Mononuclear cell (primary cell): Measurements from ENCODE around the gene IFNE. TPM values are rescaled to one million over a fixed set of nuclear protein-coding genes. Genes with fewer than 3 reads are reported as not detected.
"Not testable (repeated sequence)": the region's sequence is repeated elsewhere in the genome, so short reads cannot be mapped to it uniquely, and the experiment has no call there.

Source experiments
- H3K27me3 ChIP-seq: 2 replicates; pipeline ENCODE4 v1.6.0; 2011; ENCODE audit warnings: low read length, control low read depth; ENCODE audit not compliant: insufficient read depth
- H3K4me1 ChIP-seq: 2 replicates; pipeline ENCODE4 v1.5.1; 2011; ENCODE audit warnings: mild to moderate bottlenecking, low read length, control low read depth; ENCODE audit not compliant: insufficient read depth
- H3K4me3 ChIP-seq: 2 replicates; pipeline ENCODE4 v1.5.1; 2011; ENCODE audit warnings: mild to moderate bottlenecking, low read length, moderate library complexity
- H3K9me3 ChIP-seq: 2 replicates; pipeline ENCODE4 v1.5.1; 2011; ENCODE audit warnings: low read depth, mild to moderate bottlenecking, control low read depth, low read length
- total RNA-seq: library from RNA; depleted of rRNA; stranded (reverse); fragments of >200 nt; gene quantifications from one replicate; pipeline ENCODE4 v1.2.3, GENCODE V29; 2012

Gene IFNE
- total RNA-seq, 1 donor, result not detected

DNA sequence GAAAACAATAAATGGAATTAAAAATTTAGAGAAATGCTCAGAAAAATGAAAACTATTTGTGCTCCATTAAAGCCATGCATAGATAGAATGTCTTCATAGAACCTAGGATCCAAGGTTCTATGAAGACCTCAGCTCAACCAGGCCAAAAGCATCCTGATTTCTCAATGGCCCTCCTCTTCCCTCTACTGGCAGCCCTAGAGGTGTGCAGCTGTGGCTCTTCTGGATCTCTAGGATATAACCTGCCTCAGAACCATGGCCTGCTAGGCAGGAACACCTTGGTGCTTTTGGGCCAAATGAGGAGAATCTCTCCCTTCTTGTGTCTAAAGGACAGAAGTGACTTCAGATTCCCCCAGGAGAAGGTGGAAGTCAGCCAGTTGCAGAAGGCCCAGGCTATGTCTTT, 26.8 kb downstream of the IFNE start:
- Histone ChIP-seq H3K27me3 (peaks cover 14% of the 10 kb centered on the region), H3K9me3 (no peaks in the 10 kb centered on the region), H3K4me1 (no peaks in the 10 kb centered on the region), H3K4me3 (no peak overlapping the region)

DNA sequence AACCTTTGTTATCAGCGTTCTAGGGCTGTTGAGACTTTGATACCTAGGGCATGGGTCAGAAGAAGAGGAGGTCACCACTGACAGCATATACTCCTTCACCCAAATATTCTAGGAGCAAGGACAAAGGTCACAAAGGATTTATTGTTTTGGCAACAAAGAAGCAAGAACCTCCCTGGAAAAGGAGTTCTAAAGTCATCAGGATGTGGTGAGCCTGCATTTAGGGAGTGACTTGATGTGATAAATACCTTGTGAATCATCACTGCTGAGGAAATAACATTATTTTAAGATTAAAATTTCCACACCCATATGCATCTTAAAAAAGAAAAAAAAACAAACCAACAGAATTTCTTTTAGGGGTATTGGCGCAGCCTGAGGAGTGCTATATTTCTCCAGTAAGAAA, 28.0 kb downstream of the IFNE start:
- peaks cover 12% of the 10 kb centered on the region for H3K27me3 ChIP-seq
- no peaks in the 10 kb centered on the region for H3K4me1 ChIP-seq
- H3K4me3 ChIP-seq, result no peak overlapping the region
- H3K9me3 ChIP-seq, result no peaks in the 10 kb centered on the region

DNA sequence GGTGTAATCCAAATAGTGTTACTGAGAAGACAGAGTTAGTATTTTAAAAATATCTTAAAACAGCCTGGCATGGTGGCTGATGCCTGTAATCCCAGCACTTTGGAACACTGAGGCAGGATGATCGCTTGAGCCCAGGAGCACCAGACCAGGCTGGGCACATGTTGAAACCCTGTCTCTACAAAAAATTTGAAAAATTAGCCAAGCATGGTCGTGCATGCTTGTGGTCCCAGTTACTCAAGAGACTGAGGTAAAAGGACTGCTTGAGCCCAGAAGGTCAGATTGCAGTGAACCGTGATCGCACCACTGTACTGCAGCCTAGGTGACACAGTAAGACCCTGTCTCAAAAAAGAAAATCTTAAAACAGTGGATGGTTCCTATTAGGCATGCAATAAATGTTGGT, 29.4 kb downstream of the IFNE start:
- no peaks in the 10 kb centered on the region for H3K4me1 ChIP-seq
- H3K27me3 ChIP-seq, result peaks cover 19% of the 10 kb centered on the region
- no peak overlapping the region for H3K4me3 ChIP-seq
- no peaks in the 10 kb centered on the region for H3K9me3 ChIP-seq

DNA sequence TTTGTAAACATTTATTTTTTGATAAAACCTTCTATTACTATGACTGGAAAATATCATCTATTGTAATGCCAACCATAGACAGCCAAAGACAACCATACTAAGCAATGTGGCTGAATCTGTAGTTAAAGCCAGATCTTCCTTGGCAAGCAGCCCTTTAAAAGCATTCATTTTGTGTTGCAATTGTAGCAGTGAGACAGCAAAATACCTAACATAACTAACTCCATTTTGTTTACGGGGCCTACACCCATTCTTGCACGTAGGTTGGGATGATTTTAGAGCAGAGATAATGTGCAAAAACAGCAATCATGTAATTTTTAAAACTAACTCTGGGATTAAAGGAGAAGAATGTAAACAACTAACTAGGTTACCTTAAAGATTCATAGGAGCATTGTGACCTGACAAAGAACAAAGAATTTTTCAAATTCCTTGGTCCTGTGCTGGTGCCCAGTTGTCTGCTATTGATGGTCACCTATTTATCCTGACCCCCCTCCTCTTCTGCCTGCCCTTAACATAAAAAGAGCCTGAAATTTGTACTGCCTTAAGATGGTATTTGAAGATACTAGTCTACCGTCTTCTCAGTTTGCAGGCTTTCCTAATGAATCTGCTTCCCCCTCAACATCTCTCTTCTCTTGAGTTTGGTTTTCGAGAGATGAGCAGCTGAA, 31.2 kb downstream of the IFNE start:
- Histone ChIP-seq H3K4me1 (no peaks in the 10 kb centered on the region), H3K9me3 (no peaks in the 10 kb centered on the region), H3K27me3 (peaks cover 33% of the 10 kb centered on the region), H3K4me3 (no peak overlapping the region)

DNA sequence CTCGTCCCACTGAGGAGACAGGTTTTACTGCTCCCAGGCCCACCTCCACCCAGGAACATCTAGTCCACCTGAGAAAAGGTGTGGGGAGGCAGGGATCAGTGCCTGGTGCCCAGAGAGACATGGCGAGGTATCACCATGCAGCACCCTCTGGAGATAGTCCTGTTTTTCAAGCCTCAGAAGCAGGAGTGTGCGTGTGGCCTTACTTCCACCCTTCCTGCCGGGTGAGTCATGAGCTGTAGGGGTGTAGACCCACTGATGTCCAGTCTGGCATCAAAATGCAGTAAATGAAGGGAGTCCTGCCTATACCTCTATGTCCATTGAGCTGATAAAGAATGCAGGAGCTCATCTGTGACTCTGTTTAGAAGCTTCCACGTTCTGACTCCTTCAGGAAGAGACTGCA, 32.8 kb downstream of the IFNE start:
- H3K4me1 ChIP-seq, H3K9me3 ChIP-seq, H3K4me3 ChIP-seq: not testable (repeated sequence)
- H3K27me3 ChIP-seq, result peaks cover 31% of the 10 kb centered on the region

DNA sequence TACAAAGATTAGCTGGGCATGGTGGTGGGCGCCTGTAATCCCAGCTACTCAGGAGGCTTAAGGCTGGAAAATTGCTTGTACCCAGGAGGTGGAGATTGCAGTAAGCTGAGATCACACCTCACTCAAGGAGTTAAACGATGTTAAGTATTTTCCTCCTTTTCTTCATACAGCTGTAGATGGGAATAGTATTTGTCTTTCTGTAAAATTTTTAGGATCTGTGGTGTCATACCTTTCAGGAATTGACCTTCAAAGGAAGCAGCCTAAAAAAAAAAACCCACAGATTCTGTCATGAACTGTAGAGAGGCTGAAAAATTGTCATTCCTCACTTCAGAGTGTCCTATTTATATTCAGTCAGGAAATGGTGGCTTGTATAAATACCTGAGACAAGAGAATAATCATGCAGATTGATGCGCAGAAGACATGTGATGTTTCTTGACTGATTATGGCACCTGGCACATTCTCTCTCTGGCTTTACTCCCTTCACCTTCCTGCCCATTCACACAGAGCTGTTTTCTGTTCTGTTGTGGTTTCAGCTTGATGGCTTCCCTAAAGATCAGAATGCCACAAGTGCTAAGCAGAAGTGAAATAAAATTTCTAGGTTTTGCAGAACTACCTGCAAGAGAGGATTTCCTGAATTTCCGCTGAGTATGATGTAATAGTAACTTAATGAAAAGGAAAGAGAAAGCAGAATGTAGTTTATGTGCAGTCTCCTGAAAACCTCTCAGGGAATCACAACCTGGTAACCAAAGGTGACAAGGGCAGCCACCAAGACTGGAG, 38.1 kb downstream of the IFNE start:
- Histone ChIP-seq H3K4me3 (no peak overlapping the region), H3K9me3 (no peaks in the 10 kb centered on the region)

DNA sequence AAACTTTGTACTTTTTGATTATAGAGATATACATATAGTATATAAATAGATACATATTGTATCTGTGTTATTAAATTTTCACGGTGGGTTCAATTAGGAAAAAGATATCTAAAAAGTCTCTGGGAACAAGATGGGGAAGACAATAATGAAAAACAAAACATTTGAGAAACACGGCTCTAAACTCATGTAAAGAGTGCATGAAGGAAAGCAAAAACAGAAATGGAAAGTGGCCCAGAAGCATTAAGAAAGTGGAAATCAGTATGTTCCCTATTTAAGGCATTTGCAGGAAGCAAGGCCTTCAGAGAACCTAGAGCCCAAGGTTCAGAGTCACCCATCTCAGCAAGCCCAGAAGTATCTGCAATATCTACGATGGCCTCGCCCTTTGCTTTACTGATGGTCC, 42.0 kb downstream of the IFNE start, which contains the start of gene IFNA1:
TSS of gene IFNA1 (plus strand) at position 301 of the 400 bp plus-strand sequence. CDS start at position 370, 69 bp downstream.
- H3K27me3 ChIP-seq, result peaks cover 15% of the 10 kb centered on the region
- H3K9me3 ChIP-seq, result no peaks in the 10 kb centered on the region
- H3K4me3 ChIP-seq, result no peak within 1 kb of the TSS
- peaks cover 14% of the 10 kb centered on the region for H3K4me1 ChIP-seq

More for the DNA sequence above, 38.1 kb downstream of the IFNE start:
- Histone ChIP-seq H3K4me1 (peaks cover 14% of the 10 kb centered on the region), H3K27me3 (peaks cover 28% of the 10 kb centered on the region)

DNA sequence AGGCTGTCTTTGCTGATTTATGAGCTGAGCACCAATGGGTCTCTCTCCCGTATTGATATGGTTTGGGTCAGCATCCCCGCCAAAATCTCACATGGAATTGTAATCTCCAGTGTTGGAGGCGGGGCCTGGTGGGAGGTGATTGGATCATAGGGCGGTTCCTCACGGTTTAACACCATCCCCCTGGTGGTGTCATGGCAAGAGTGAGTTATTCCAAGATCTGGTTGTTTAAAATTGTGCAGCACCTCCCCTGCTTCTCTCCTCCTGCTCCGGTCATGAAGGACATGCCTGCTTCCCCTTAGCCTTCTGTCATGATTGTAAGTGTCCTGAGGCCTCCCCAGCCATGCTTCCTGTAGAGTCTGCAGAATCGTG, 47.1 kb downstream of the IFNE start:
- not testable (repeated sequence) for H3K9me3 ChIP-seq, H3K4me3 ChIP-seq, H3K4me1 ChIP-seq
- H3K27me3 ChIP-seq, result peaks cover 26% of the 10 kb centered on the region

DNA sequence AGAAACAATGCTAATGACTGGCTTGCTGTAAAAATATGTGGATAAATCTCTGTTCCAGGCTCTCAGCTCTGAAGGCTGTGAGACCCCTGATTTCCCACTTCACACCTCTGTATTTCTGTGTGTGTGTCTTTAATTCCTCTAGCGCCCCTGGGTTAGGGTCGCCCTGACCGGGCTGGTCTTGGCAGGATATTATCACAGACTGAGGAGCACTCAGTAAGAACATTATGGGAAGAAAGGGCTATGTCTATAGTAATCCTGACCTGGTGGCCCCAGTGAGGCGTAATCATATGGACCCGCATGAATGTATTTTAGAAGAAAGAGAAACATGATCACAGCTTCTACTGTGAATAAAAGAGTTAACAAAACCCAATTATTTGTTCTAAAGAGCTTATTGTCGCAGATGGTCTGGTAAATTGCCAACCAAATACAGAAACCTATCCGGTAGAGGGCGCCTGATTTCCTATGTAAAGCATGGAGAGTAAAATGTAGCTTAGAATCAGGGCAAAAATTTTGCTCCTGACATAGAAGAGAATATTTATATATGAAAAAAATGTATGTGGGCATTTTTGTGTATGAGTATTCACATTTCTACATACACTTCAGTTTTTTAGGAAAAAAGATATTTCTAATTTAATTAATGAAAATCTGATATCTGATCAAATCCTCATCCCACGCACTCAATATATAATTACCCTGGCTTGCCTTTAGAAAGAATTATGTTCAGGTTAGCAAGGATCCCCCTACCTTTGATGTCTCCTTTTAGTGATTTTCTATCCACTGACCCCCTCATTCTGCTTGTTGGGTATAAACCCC, 47.7 kb downstream of the IFNE start:
- Histone ChIP-seq H3K9me3 (no peaks in the 10 kb centered on the region), H3K4me3 (no peak overlapping the region), H3K27me3 (peaks cover 28% of the 10 kb centered on the region), H3K4me1 (no peaks in the 10 kb centered on the region)

DNA sequence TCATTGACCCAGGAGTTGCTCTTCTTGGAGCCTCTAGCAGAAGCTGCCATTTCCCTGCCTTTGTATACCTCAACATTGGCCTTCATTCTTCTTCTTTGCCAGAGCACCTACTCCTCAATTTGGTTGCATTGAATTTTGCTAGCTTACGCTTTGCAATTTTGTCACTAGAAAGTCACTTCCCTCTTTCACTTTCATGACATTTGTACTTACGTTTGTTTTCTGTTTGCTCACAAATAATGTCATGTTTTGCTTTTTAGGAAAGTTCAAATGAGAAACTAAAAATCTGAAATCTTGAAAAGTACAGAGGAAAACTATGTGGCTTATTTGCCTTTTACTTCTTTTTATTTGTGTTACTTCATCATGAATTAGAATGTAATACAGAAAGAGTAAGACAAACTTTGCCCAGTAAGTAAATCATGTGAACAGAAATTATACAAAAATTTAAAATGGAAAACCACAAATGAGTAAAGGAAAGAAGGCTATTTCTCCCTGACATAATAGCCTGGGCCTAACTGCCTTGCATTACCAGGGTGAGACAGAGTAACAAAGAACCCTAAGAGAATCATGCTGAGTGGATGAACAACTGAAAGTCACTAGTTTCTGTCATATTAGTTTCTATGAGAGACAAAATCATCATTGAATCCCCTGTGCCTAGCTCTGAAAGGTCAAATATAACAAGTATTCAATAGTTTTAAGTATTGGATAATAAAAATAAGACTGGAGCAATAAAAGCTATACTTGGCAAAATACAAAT, 49.3 kb downstream of the IFNE start:
- no peak overlapping the region for H3K4me3 ChIP-seq
- no peaks in the 10 kb centered on the region for H3K9me3 ChIP-seq
- peaks cover 28% of the 10 kb centered on the region for H3K27me3 ChIP-seq
- H3K4me1 ChIP-seq, result no peaks in the 10 kb centered on the region

Other genes starting within 250 kb of the IFNE start
- gene IFNA14, start 242.3 kb downstream of the IFNE start, total RNA-seq, result not detected
- 0.10 TPM for gene IFNA5, start 177.0 kb downstream of the IFNE start, total RNA-seq
- 22.0 TPM for gene KLHL9, start 146.9 kb downstream of the IFNE start, total RNA-seq
- 0.10 TPM for gene IFNA6, start 131.4 kb downstream of the IFNE start, total RNA-seq
- not detected for gene IFNA13, start 114.3 kb downstream of the IFNE start, total RNA-seq
- gene IFNA2, start 96.9 kb downstream of the IFNE start, total RNA-seq, result 0.21 TPM
- not detected for gene IFNA8, start 73.2 kb downstream of the IFNE start, total RNA-seq
- not detected for gene IFNA1, start 41.9 kb downstream of the IFNE start, total RNA-seq